NK-92 (cell line): ENCODE data around the gene UCKL1.
A peak's percentile ranks its signal among the peaks of the same experiment; 100 is the strongest.
"Not testable (repeated sequence)": the region's sequence is repeated elsewhere in the genome, so short reads cannot be mapped to it uniquely, and the experiment has no call there.

Experiments used
- DNase-seq: peaks from one replicate; lab custom pipeline; 2025; ENCODE audit not compliant: unreplicated experiment; lab: John Stamatoyannopoulos, UW

The UCKL1 gene

DNA sequence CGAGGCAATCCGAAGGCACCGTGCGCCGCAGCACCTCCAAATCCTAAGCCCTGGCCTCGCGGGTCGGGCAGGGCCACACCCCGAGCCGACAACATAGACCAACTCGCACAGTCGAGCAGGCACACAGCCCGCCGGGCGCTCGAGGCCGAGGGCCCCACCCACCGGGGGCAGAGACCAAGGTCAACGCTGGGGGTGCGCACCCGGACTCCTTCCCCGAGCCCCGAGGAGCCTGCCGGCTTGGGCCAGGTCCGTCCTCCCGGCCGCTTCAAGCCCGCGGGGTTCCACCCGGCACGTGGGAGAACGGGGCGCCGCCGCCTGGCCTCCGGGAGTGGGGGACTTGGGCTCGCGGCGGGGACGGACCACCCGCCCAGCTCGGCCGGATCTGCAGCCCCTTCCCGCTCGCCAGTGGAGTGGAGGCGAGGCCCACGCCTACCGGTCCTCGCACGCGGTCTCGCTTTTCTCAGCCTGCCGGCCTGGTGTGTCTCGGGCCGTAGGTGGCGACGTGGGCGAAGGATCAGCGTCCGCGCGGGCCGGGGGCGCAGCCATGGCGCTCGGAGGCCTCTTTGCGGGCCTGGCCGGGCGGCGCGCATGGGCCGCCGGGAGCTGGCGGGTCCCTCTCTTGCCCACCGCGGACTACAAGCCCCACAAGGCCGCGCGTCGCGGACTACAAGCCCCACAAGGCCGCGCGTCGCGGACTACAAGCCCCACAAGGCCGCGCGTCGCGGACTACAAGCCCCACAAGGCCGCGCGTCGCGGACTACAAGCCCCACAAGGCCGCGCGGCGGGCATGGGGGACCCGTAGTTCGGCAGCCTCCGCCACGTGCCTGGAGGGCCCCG, at the start of gene UCKL1:
TSS of gene UCKL1 (minus strand) at position 590 of the 837 bp plus-strand sequence. CDS start at position 546, 44 bp downstream.
- no peak for DNase-seq

DNA sequence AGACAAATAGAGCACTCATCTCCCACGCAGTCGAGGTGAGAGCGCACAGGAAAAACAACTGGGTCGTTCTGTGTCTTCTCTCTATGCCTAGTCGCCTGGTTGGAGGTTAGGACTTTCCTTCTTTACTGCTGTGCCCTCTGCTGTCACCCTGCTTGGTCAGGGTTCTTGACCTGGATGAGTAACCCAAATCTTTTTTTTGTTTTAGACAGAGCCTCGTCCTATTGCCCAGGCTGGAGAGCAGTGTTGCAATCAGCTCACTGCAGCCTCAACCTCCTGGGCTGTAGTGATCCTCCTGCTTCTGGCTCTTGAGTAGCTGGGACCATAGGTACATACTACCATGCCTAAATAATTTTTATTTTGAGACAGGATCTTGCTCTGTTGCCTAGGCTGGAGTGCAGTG, 49.2 kb upstream of the UCKL1 start:
- DNase-seq: no peak

DNA sequence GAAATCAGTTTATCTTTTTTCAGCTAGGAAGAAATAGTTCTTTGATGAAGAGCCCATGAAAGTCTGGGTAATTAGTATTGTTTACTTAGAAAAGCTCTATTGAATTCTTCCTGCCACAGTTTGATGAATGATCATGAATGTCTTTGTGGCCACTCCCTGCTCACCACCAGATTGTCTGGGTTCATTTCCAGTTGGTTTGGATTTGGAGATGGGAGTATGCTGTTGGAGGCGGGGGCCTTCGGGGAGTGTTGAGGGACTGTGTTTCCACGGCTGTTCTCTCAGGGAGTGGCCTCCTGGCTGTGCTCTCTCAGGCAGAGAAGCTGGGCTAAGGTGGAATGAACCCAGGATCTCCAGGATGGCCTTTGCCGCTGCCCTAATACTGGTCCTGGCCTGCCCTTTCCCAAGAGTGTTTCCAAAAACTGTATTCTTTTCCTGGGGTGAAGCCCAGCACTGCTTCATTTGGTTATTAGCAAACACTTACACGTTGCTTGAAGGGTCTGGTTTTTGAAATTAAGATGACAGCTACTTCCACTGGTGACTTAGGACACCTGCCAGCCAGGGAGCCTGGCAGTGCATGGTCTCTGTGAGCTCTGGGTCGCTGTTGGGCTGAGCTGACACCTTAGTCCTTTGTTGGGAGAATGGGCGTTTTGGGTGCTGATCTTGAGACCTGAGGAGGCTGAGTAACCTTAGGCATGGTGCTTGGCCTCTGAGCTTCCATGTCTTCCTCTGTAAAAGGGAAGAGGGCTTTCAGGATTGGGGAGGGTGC, 47.9 kb upstream of the UCKL1 start:
- no peak for DNase-seq

DNA sequence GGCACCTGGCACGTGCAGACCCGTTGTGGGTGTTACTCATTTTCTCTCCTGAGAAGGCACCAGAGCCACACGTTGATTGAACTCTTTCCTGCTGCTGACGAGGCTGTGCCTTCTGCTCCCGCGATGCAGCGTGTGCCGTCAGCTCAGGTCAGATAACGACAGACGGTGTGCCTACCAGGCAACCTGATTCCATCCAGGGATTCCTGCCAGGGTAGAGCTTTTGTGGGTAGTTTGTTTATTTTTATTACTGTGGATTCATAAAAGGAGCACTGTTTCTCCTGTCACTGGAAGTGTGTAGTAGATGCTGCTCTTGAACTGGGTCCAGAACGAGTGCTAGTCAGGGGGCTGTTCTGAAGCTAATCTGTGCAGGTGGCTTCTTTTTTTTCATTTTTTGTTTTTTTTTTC, 45.4 kb upstream of the UCKL1 start:
- no peak for DNase-seq

DNA sequence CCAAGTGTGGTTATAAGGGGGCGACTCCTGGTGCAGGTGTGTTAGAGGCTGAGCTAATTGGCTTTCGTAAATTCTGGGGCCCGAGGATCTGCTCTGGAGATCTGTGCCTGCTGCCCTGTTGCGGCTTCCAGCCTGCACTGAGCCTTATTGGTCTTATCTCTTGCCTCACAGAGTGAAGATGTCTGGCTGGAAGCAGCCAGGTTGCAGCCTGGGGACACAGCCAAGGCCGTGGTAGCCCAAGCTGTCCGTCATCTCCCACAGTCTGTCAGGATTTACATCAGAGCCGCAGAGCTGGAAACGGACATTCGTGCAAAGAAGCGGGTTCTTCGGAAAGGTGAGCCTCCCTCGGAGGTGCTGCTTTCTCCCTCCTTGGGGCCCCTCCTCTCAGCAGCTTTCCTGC, 44.7 kb upstream of the UCKL1 start:
- no peak for DNase-seq

DNA sequence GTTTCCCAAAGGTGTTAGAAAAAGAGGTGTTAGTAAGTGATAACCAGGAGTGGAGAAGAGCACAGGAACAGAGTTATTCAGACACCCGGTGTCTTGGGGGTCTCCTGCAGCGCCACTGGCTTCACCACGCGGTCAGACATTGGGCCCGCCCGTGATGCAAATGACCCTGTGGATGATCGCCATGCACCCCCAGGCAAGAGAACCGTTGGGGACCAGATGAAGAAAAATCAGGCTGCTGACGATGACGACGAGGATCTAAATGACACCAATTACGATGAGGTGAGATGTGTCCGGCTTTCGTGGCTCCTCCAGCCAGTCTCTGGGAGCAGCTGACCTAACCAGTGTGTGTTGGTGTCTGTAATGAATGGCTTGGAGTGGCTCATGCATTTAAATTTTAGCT, 26.7 kb upstream of the UCKL1 start:
- no peak for DNase-seq

DNA sequence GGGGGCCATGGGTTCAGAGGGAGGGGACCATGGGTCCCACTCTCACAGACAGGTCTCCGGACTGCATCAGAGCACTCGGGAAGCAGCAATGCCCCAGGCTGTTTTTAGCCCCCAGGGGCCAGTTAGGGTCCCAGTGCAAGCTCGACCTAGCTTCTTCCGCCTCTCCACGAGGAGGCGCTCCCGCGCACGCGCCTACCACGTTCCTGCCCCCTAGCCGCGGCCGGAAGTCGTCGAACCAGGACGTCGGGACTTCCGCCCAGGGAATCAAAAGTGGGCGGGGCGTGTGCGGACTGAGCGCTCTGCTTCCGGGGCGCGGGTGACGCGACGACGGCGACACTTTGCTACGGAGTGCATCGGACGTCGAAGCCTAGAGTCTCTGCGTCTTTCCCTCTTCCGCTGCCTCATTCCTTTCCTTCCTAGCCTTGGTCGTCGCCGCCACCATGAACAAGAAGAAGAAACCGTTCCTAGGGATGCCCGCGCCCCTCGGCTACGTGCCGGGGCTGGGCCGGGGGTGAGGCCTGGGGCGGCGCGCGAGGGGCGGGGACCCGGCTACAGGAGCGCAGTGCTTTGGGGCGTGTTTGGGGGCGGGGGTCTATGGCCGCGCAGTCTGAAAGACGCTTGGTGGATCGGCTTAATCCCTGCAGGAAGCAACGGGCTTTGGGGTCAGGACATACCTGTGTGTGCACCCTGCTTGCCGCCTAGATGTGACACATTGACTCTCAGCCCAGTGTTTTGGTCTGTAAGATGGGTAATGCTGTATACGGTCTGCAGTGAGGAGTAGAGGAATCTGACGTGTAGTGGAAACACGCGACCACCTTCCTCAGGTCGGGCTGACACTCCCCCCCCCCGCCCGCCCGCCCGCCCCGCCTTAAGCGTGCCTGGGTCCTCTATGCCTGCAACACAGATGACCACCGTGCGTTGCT, 24.9 kb upstream of the UCKL1 start, which contains the start of gene PRPF6:
TSS of gene PRPF6 (plus strand) at position 327 of the 923 bp plus-strand sequence. CDS start at position 441, 114 bp downstream.
- peak; percentile 51 for DNase-seq

DNA sequence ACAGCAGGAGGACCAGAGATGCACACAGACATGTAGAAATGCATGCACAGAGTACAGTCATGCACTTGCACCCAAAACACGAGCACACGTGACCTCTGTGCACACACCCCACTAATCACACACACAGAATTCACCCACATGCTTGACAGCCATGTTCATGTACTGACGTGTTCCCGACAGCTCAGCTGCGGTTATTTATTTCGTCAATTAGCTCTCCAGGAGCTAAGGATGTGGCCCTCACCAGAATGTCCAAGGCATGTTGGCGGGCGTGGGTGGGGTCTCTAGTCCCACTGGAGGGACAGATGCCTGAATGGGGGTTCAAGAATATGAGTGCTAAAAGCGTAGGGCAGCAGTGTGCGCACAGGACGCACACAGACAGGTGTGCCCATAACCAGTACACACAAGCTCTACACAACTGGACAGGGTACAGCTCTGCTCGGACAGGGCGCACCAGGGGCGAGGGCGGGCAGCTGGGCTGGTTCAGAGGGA, 24.1 kb upstream of the UCKL1 start:
- DNase-seq: no peak

DNA sequence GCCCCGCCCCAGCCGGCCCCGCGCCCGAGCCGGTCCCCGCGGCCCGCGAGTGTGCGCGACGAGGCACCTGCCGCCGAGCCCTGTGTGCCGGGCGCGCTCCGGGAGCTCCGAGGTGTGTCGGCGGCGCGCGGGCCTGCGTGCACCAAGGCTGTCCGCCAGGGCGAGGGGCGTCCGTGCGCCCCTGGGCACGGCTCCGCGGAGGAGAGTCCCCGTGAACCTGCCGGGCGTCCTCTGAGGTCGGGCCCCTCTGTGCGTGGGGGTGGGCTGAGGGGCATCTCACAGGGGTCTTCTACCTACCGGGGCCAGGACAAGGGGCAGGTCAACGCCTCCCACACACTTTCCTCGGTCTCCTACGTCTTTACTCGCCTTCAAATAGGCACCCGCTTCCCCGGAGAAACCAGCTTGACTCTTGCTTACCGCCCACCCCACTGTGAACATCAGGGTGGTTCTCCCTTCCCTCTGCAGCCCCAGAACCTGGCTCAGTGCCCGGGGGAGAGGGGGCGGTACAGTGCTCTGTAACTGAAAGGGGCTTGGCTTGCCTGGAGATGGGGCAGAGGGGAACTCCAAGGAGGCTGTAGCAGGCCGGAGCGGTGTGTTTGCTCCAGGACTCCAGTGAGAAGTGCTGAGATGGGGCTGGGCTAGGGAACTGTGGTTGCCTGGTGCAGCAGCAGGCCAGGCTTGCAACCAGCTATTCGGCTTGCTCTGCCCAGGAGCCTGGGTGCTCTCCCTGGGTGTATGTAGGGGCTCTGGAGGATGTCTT, 23.5 kb upstream of the UCKL1 start, which contains the start of gene SAMD10:
TSS of gene SAMD10 (minus strand) at position 86 of the 760 bp plus-strand sequence. CDS start 175 bp downstream, outside the sequence.
- no peak for DNase-seq

DNA sequence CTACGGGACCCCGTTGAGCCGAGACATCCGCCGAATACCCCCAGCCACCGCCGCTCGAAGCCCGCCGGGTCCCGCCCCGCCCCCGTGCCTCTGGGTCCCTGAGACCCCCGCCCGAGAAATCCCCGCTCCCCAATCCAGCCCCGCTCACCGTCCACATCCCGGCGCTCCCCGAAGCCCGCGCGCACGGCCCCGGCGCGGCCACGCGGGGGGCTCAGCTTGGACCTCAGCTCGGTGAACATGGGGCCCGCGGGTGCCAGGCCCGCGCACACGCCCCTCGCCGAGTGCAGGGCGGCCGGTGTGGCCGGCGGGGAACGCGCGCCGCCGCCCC, 23.0 kb upstream of the UCKL1 start:
- no peak for DNase-seq

DNA sequence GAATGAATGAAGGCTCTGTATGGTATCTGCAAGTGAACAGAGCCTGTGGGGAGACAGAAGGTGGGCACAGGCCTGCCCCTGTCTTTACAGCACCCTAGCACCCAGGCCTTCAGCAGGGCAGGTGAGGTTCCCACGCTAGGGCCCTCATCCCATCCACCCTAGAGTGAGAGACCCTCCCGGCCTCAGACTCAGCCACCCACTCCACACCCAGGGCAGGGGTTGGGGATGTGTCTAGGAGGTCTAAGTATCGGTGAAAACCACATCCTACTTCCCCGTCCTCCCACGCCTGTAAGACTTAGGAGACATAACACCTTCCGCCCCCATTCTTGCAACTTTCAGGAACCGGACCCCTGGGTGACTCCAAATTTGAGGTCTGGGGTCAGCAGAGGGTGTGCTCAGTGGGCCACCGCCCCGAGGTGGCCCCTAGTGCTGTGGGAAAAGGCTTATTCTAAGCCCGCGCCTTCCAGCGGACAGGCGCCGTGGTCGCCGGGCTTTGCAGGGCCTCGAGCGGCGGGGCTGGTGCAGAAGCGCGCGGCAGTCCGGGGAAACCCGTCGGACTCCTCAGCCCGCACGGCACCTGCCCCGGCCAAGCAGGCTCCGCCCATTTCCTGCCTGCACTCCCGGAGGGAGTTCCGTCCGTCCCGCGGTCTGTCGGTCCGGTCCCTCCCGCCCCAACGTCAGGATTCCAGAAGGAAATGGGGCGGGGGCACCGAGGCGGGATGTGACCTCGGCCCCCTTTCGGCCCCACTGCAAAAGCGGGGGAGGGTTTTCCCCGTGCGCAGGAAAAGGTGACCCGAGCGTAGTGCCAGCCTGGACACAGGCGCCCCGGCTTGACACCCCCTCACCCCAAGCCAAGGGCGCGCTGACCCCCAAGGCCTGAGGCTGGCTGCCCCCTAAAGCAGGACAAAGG, 22.4 kb upstream of the UCKL1 start:
- no peak for DNase-seq

DNA sequence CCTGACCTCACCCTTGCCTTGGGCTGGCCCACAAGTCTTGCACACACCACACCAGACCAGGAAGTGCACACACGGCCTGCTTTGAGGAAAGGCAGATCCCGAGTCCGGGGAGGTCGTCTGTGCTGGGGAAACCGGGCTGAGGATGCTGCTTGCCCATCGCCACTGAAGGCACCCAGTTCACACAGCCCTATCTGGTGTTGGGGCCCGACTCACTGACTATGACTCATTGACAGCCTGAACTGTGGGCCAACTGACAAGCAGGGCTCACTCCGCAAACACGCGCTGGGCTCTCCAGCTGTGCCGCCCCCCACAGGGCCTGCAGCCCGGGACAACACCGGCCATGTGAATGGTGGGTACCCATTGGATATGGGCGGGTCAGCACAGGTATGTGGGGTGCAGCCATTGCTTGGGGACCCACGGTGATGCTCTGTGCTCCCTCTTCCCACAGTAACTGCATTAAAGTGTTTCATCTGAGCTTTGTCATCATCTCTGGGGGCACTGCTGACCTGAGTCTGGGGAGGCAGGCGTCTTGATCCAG, 21.6 kb upstream of the UCKL1 start:
- DNase-seq: no peak

DNA sequence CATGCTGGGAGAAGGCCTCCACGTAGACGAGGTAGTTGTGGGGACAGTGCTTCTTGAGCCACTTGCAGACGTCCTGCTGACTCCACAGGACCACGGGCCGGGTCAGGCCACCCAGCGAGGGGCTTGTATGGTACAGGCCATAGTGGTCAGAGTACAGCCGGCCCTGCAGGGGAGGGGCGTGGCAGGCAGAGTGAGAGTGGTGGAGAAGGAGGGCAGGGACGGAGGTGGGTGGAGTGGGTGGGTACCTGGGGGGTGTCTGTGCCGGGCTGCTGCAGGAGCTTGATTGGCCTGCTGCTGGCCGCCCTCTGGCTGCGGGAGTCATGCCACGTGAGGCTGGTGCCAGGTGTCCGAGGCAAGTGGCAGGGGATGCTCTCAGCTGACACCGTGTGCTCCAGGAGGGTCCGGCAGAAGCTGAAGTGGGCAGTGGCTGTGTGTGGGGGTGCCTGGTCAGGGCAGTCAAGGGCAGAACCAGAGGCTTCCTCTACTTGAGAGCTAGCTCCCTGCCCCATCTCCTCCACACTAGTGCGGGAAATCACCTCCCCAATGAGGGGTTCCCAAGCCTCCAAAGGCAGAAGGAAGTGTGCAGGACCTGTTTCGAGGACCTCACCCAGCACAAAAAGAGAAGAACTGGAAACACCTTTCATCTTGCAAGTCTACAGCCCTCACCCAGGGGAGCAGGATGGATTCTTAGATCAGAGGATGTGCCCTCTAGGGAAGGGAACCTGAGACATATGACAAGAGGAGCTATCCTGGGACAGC, 20.9 kb upstream of the UCKL1 start:
- DNase-seq: no peak

DNA sequence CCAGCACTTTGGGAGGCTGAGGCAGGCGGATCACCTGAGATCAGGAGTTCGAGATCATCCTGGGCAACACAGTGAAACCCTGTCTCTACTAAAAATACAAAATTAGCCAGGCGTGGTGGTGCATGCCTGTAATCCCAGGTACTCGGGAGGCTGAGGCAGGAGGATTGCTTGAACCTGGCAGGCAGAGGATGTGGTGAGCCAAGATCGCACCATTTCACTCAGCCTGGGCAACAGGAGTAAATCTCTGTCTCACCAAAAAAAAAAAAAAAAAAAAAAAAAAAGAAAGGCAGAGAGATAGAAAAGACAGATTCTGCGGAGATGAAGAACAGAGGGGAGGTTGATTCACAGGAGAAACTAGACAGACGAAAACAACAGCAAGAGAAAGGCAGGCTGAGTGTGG, 20.3 kb upstream of the UCKL1 start:
- DNase-seq: not testable (repeated sequence)

DNA sequence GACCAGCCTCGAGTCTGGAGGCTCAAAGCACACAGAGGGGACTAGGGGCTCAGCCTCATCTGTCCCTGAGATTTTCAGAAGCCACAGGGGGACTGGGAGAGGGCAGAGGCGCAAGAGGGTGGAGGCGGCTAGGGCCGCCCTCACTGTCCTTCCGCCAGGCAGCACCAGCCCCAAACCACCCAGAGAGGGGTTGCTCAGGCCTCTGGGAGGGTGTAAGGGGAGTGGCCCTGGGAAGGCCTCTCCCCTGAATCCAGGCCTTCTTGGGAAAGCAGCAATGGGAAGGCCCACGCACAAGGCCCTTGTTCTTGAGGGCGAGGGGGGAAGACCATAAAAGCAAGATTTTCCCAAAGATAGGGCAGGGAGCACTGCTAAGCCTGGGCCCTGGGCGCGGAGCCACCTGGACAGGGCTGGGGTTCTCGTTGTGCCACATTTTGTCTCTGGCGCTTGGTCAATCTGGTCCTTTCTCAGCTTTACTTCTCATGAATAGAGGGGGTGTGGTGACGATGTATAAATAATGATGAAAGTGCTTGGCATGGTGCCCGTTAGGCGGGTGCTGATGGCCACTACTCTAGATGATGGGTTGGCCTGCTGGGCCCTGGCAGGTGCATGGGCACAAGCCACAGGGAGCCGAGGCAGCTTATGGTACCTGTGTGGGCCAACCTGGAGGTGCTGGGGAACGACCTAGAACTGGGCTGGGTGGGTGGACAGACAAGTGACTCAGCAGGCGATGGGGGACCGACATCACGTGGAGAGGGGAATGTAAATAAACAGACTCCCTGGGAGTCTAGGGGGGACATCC, 18.4 kb upstream of the UCKL1 start:
- no peak for DNase-seq

DNA sequence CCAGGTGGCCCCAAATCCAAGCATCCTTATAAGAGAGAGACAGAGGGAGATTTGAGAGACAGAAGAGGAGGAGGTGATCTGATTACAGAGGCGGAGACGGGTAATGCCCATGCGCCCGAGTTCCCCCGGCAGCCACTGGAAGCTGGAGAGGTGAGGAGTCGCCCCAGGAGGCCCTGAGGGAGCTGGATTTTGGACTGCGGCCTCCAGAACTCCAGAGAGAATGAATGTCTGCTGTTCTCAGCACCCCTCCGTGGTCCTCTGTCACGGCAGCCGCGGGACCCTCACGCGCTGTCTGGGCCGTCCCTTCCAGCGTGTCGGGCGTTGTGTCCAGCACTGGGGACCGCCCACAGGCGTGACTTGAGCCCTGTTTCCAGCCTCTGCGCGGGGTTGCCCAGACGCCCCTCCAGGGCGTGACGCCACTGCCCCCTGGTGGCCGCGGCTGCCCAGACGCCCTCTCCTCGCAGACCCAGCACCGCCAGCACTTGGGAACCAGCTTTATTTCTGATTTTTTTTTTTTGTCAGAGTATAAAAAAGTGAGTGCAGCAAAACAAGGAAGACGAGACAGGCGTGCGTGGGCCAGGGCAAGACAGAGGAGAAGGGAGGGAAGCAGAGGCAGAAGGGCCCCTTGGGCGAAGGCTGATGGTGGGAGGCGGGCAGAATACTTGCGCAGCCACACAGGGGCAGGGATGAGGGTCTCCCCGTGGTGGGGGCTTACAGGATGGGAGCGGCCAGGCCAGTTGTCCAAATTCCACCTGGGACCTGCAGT, 17.6 kb upstream of the UCKL1 start:
- DNase-seq: no peak

DNA sequence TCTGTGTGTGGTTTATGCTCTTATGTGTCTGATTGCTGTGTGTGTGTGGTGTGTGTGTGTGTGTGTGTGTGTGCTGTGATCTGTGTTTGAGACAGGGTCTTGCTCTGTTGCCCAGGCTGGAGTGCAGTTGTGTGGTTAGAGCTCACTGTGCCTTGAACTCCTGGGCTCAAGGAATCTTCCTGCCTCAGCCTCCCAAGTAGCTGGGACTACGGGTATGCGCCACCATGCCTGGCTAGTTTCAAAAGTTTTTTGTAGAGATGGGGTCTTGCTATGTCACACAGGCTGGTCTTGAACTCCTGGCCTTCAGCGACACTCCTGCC, 16.9 kb upstream of the UCKL1 start:
- DNase-seq: no peak
